PFSK-1 (cell line): ENCODE data around the gene TMEM182.

Source experiments
- POLR2AphosphoS5 ChIP-seq: IDR thresholded peaks from 2 replicates; pipeline ENCODE4 v1.6.1; 2012; ENCODE audit warnings: low read depth, mild to moderate bottlenecking, control low read depth, low read length, moderate library complexity
- SIN3A ChIP-seq: IDR thresholded peaks from 2 replicates; pipeline ENCODE4 v1.6.1; 2012; ENCODE audit warnings: mild to moderate bottlenecking, low read length, moderate library complexity, borderline replicate concordance; ENCODE audit not compliant: insufficient read depth

GRCh38 chr2:102806250-102806837 is 44.5 kb downstream of the TMEM182 start:
- no peak for TF ChIP-seq POLR2AphosphoS5
- no peak for TF ChIP-seq SIN3A
